HCT116 (cell line): ENCODE data around the gene CALN1.

ENCODE experiments used
- CEBPB ChIP-seq: IDR thresholded peaks from 2 replicates; pipeline ENCODE4 v1.6.1; 2012; ENCODE audit warnings: low read depth
- CTCF ChIP-seq, 3 experiments: fragments of 200-600 bp in 1 of 3; sonication (generic) in 1 of 3; IDR thresholded peaks in 2 of 3; conservative IDR thresholded peaks in 1 of 3; 2 replicates each; pipeline ENCODE4 v1.5.1; 2012 to 2017; ENCODE audit warnings: low read depth in 2 of 3, low read length in 2 of 3, antibody characterized with exemption in 1 of 3, borderline replicate concordance in 1 of 3, control low read depth in 1 of 3, mild to moderate bottlenecking in 1 of 3, mixed read lengths in 1 of 3, mixed run types in 1 of 3, moderate library complexity in 1 of 3; ENCODE audit not compliant: insufficient read depth in 1 of 3
- ELF1 ChIP-seq: IDR thresholded peaks from 2 replicates; pipeline ENCODE4 v1.6.1; 2012; ENCODE audit warnings: low read depth, borderline replicate concordance
- EZH2 ChIP-seq: fragments of 200-600 bp; sonication (generic); IDR thresholded peaks from 2 replicates; pipeline ENCODE4 v1.6.1; 2017; ENCODE audit warnings: antibody characterized with exemption, mixed run types
- MAX ChIP-seq: IDR thresholded peaks from 2 replicates; pipeline ENCODE4 v1.6.1; 2012
- POLR2A ChIP-seq: IDR thresholded peaks from 2 replicates; pipeline ENCODE4 v1.7.0; 2011; ENCODE audit warnings: borderline replicate concordance; ENCODE audit not compliant: insufficient read depth, insufficient read length; ENCODE audit errors: extremely low read depth
- REST ChIP-seq: IDR thresholded peaks from 2 replicates; pipeline ENCODE4 v1.6.1; 2012; ENCODE audit warnings: low read depth
- SIN3A ChIP-seq: IDR thresholded peaks from 2 replicates; pipeline ENCODE4 v1.6.1; 2012; ENCODE audit warnings: low read depth
- YY1 ChIP-seq: IDR thresholded peaks from 2 replicates; pipeline ENCODE4 v1.6.1; 2011; ENCODE audit warnings: low read length, low read depth, moderate library complexity, mild to moderate bottlenecking; ENCODE audit not compliant: insufficient replicate concordance; ENCODE audit errors: extremely low read depth
- ZBTB33 ChIP-seq: IDR thresholded peaks from 2 replicates; pipeline ENCODE4 v1.6.1; 2011; ENCODE audit warnings: mild to moderate bottlenecking, low read length, moderate library complexity; ENCODE audit not compliant: insufficient replicate concordance; ENCODE audit errors: extremely low read depth
- ZFX ChIP-seq: fragments of 450-650 bp; IDR thresholded peaks from 2 replicates; pipeline ENCODE4 v1.6.1; 2017
- ZNF274 ChIP-seq: fragments of 200-500 bp; sonication (Bioruptor generic); IDR thresholded peaks from 2 replicates; pipeline ENCODE4 v1.6.1; 2014; ENCODE audit warnings: mild to moderate bottlenecking, low read depth, low read length, inconsistent platforms
- TF ChIP-seq, protein P1 (sequence below): IDR thresholded peaks from 2 replicates; pipeline ENCODE4 v1.6.1; 2012

DNA sequence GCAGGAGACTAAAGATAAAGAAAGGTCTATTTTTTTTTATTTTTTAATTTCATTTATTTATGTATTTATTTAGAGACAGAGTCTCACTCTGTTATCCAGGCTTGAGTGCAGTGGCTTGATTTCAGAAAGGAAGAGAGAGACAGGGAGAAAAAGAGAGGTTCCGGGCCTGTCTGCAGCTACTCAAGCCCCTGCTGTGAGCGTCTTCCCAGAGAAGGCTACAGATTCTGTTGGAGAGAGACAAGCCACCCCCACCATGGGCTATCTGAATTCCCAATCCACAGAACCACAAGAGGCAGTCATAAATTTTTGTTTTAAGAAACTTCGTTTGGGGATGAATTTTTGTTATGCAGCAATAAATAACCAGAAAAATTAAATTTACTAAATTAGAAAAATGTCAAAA, 68.1 kb downstream of the CALN1 start:
- no peak for TF ChIP-seq CTCF (IDR thresholded peaks at IDR 0.05 in 2 of 3, conservative IDR thresholded peaks at IDR 0.05 in 1 of 3; ENCODE audit: borderline replicate concordance in 1 of 3, insufficient read depth in 1 of 3, low read depth in 2 of 3, low read length in 2 of 3)
- no peak for TF ChIP-seq POLR2A
- no peak for TF ChIP-seq YY1
- TF ChIP-seq REST, result no peak
- TF ChIP-seq CEBPB, result no peak
- no peak for TF ChIP-seq ELF1
- TF ChIP-seq EZH2, result no peak
- TF ChIP-seq ZFX, result no peak
- no peak for TF ChIP-seq MAX
- TF ChIP-seq ZNF274, result no peak
- TF ChIP-seq, protein P1, sequence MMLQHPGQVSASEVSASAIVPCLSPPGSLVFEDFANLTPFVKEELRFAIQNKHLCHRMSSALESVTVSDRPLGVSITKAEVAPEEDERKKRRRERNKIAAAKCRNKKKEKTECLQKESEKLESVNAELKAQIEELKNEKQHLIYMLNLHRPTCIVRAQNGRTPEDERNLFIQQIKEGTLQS, result no peak
- TF ChIP-seq ZBTB33, result no peak
- TF ChIP-seq SIN3A, result no peak
